Measurements from ENCODE around the gene CGB7. TPM values are rescaled to one million over a fixed set of nuclear protein-coding genes. Genes with fewer than 3 reads are reported as not detected.
"Not testable (repeated sequence)": the region's sequence is repeated elsewhere in the genome, so short reads cannot be mapped to it uniquely, and the experiment has no call there.

Gene CGB7
- total RNA-seq, 1 experiment from 2014 or later: 0.95 TPM

DNA sequence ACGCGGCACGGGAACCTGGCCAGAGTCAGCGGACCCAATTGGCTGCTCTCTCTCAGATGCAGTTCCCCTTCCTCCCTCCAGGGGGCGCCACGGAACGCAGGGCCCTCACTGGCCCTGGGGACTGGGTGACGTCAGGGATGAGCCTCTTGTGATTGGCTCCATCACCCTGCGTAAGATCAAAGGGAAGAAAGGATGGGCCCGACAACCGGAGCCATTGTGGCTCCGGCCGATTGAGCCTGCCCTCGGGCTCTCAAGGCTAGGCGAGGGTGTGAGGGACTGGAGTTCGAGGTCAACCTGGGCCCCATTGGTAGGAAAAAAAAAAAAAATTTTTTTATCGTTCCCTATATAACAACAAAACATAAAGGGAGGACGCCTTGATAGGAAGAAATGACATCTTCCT is 20.7 kb downstream of the CGB7 start, which contains the start of gene CGB1:
TSS of gene CGB1 (minus strand) at position 81 of the 400 bp plus-strand sequence. CDS start 184 bp downstream, outside the sequence.
- POLR2A ChIA-PET; intact Hi-C loops (cut with micrococcal nuclease; ENCODE audit: unreplicated experiment): not testable (repeated sequence)

DNA sequence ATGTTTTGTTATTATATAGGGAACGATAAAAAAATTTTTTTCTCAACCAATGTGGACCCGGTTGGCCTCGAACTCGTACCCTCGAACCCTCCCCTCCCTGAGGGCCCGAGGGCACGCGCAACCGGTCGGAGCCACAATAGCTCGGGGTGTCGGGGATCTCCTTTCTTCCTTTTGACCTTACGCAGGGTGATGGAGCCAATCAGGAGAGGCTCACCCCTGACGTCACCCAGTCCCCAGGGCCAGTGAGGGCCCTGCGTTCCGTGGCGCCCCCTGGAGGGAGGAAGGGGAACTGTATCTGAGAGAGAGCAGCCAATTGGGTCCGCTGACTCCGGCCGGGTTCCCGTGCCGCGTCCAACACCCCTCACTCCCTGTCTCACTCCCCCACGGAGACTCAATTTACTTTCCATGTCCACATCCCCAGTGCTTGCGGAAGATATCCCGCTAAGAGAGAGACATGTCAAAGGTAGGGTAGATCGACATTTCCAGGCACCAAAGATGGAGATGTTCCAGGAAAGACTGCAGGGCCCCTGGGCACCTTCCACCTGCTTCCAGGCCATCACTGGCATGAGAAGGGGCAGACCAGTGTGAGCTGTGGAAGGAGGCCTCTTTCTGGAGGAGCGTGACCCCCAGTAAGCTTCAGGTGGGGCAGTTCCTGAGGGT is 25.8 kb downstream of the CGB7 start, which contains the start of gene CGB2:
TSS of gene CGB2 (plus strand) at position 249 of the 660 bp plus-strand sequence. CDS start at position 455, 206 bp downstream.
- H3K27ac ChIP-seq (ENCODE audit: low read length); H3K4me3 ChIP-seq (ENCODE audit: low read depth in 2 of 2, low read length in 2 of 2); ATAC-seq; intact Hi-C loops (cut with micrococcal nuclease; ENCODE audit: unreplicated experiment); H3K9me3 ChIP-seq (ENCODE audit: control insufficient read depth, insufficient read depth, low read depth, low read length); H3K36me3 ChIP-seq (ENCODE audit: control insufficient read depth, insufficient read depth, low read length); H3K4me1 ChIP-seq (ENCODE audit: control insufficient read depth, insufficient read depth, low read length); POLR2A ChIA-PET; BruUV-seq (replicated peaks); in situ Hi-C loops (cut with HindIII; ENCODE audit: low pct_unique_long_range_greater_than_20kb, low sequenced_read_pairs); DNase-seq (ENCODE audit: low read depth, low spot score); CTCF ChIA-PET; H3K27me3 ChIP-seq (ENCODE audit: control insufficient read depth, insufficient read depth, low read length): not testable (repeated sequence)
- TF ChIP-seq, protein P1, sequence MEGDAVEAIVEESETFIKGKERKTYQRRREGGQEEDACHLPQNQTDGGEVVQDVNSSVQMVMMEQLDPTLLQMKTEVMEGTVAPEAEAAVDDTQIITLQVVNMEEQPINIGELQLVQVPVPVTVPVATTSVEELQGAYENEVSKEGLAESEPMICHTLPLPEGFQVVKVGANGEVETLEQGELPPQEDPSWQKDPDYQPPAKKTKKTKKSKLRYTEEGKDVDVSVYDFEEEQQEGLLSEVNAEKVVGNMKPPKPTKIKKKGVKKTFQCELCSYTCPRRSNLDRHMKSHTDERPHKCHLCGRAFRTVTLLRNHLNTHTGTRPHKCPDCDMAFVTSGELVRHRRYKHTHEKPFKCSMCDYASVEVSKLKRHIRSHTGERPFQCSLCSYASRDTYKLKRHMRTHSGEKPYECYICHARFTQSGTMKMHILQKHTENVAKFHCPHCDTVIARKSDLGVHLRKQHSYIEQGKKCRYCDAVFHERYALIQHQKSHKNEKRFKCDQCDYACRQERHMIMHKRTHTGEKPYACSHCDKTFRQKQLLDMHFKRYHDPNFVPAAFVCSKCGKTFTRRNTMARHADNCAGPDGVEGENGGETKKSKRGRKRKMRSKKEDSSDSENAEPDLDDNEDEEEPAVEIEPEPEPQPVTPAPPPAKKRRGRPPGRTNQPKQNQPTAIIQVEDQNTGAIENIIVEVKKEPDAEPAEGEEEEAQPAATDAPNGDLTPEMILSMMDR (IDR thresholded peaks at IDR 0.05): peak; percentile 69

More for the DNA sequence above, 20.7 kb downstream of the CGB7 start, which contains the start of gene CGB1:
- BruUV-seq (replicated peaks); in situ Hi-C loops (cut with HindIII; ENCODE audit: low pct_unique_long_range_greater_than_20kb, low sequenced_read_pairs); DNase-seq (ENCODE audit: low read depth, low spot score); H3K27ac ChIP-seq (ENCODE audit: low read length); H3K36me3 ChIP-seq (ENCODE audit: control insufficient read depth, insufficient read depth, low read length); H3K4me1 ChIP-seq (ENCODE audit: control insufficient read depth, insufficient read depth, low read length); H3K27me3 ChIP-seq (ENCODE audit: control insufficient read depth, insufficient read depth, low read length); ATAC-seq; H3K4me3 ChIP-seq (ENCODE audit: low read depth in 2 of 2, low read length in 2 of 2); H3K9me3 ChIP-seq (ENCODE audit: control insufficient read depth, insufficient read depth, low read depth, low read length); CTCF ChIA-PET: not testable (repeated sequence)
- TF ChIP-seq, protein P1 (IDR thresholded peaks at IDR 0.05): peak; percentile 80
- peak; percentile 54; the same call in 1 of the 2 replicates for TF ChIP-seq TCF7L2 (IDR thresholded peaks at IDR 0.05; ENCODE audit: low read depth, low read length)

DNA sequence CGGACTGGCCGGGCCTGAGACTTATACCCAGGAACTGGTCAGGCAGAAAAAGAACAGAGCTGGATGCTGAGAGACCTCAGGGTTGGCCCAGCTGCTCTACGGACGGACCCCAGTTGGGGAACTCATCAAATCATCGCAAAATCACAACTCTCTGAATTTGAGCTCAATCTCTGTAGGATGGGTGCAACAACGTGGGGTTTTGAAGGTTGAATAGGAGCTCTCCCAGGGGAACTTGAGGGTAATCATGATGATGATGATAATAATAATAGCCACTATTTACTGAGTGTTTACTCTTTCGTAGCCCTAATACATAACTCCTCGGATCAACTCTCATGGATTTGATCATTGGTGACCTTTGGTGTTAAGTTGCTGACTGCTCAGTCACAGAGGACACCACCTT is 27.2 kb downstream of the CGB7 start:
- intact Hi-C loops (cut with micrococcal nuclease; ENCODE audit: unreplicated experiment); DNase-seq (ENCODE audit: low read depth, low spot score); in situ Hi-C loops (cut with HindIII; ENCODE audit: low pct_unique_long_range_greater_than_20kb, low sequenced_read_pairs); H3K36me3 ChIP-seq (ENCODE audit: control insufficient read depth, insufficient read depth, low read length); H3K27me3 ChIP-seq (ENCODE audit: control insufficient read depth, insufficient read depth, low read length); H3K27ac ChIP-seq (ENCODE audit: low read length); POLR2A ChIA-PET; H3K4me1 ChIP-seq (ENCODE audit: control insufficient read depth, insufficient read depth, low read length); H3K9me3 ChIP-seq (ENCODE audit: control insufficient read depth, insufficient read depth, low read depth, low read length); BruUV-seq (replicated peaks); CTCF ChIA-PET; H3K4me3 ChIP-seq (ENCODE audit: low read depth in 2 of 2, low read length in 2 of 2); ATAC-seq: not testable (repeated sequence)

DNA sequence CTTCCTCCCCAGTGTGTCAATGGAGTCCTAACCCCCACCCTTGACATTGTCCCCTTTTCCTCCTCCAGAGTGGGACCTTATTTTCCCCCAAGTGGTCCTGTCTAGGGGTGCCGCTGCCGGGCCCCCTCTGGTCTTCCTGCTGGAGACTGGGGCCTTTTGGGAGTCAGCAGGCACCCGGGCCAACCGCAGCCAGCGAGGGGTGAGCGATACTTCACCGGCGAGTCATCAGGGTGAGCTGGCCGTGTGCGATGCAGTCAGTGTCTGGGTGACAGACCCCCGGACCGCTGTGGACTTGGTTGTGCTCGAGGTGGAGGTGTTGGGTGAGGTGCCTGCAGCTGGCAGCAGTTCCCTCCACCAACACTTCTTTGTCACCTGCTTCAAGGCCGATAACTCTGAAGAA is 27.8 kb downstream of the CGB7 start:
- H3K27ac ChIP-seq (ENCODE audit: low read length); H3K27me3 ChIP-seq (ENCODE audit: control insufficient read depth, insufficient read depth, low read length); H3K4me3 ChIP-seq (ENCODE audit: low read depth in 2 of 2, low read length in 2 of 2); CTCF ChIA-PET; BruUV-seq (replicated peaks); POLR2A ChIA-PET; in situ Hi-C loops (cut with HindIII; ENCODE audit: low pct_unique_long_range_greater_than_20kb, low sequenced_read_pairs); H3K9me3 ChIP-seq (ENCODE audit: control insufficient read depth, insufficient read depth, low read depth, low read length); ATAC-seq; H3K4me1 ChIP-seq (ENCODE audit: control insufficient read depth, insufficient read depth, low read length); H3K36me3 ChIP-seq (ENCODE audit: control insufficient read depth, insufficient read depth, low read length); intact Hi-C loops (cut with micrococcal nuclease; ENCODE audit: unreplicated experiment); DNase-seq (ENCODE audit: low read depth, low spot score): not testable (repeated sequence)

DNA sequence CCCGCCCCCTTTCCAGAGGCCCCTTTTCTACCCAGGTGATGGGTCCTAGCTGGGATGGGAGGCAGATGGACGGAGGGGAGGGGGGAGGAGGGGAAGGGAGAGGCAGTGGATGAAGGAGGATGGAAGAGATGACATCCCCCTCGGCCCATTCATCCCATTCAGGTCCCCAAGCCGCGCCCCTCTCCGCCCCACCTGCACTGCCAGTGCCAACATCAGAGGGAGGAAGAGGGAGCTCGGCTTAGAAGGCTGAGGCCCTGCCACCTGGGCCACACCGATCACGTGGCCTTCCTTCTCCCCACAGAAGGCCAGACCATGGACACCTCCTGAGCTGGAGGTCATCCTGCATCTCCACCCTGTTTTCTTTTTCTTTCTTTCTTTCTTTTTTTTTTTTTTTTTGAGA is 28.9 kb downstream of the CGB7 start:
- POLR2A ChIA-PET: not testable (repeated sequence)

DNA sequence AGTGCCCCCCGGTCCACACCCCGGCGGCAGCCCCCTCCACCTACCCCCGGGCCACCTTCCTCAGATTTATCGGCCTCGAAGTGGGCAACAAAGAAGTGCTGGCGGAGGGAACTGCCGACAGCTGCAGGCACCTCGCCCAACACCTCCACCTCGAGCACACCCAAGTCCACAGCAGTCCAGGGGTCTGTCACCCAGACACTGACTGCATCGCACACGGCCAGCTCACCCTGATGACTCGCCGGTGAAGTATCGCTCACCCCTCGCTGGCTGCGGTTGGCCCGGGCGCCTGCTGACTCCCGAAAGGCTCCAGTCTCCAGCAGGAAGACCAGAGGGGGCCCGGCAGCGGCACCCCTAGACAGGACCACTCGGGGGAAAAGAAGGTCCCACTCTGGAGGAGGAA is 31.9 kb downstream of the CGB7 start:
- ATAC-seq, CTCF ChIA-PET: not testable (repeated sequence)

More for the DNA sequence above, 28.9 kb downstream of the CGB7 start:
- H3K27ac ChIP-seq (ENCODE audit: low read length); H3K4me1 ChIP-seq (ENCODE audit: control insufficient read depth, insufficient read depth, low read length); DNase-seq (ENCODE audit: low read depth, low spot score); H3K36me3 ChIP-seq (ENCODE audit: control insufficient read depth, insufficient read depth, low read length); H3K27me3 ChIP-seq (ENCODE audit: control insufficient read depth, insufficient read depth, low read length); in situ Hi-C loops (cut with HindIII; ENCODE audit: low pct_unique_long_range_greater_than_20kb, low sequenced_read_pairs); intact Hi-C loops (cut with micrococcal nuclease; ENCODE audit: unreplicated experiment); CTCF ChIA-PET; H3K4me3 ChIP-seq (ENCODE audit: low read depth in 2 of 2, low read length in 2 of 2); H3K9me3 ChIP-seq (ENCODE audit: control insufficient read depth, insufficient read depth, low read depth, low read length); ATAC-seq; BruUV-seq (replicated peaks): not testable (repeated sequence)

More for the DNA sequence above, 31.9 kb downstream of the CGB7 start:
- in situ Hi-C loops (cut with HindIII; ENCODE audit: low pct_unique_long_range_greater_than_20kb, low sequenced_read_pairs); H3K27me3 ChIP-seq (ENCODE audit: control insufficient read depth, insufficient read depth, low read length); intact Hi-C loops (cut with micrococcal nuclease; ENCODE audit: unreplicated experiment); BruUV-seq (replicated peaks); H3K27ac ChIP-seq (ENCODE audit: low read length); DNase-seq (ENCODE audit: low read depth, low spot score); H3K9me3 ChIP-seq (ENCODE audit: control insufficient read depth, insufficient read depth, low read depth, low read length); H3K36me3 ChIP-seq (ENCODE audit: control insufficient read depth, insufficient read depth, low read length); H3K4me3 ChIP-seq (ENCODE audit: low read depth in 2 of 2, low read length in 2 of 2); POLR2A ChIA-PET; H3K4me1 ChIP-seq (ENCODE audit: control insufficient read depth, insufficient read depth, low read length): not testable (repeated sequence)
